Medulla oblongata (tissue), 1 donor: ENCODE results near the gene ITPKB.
"Not testable (repeated sequence)": the region's sequence is repeated elsewhere in the genome, so short reads cannot be mapped to it uniquely, and the experiment has no call there.

Experiments
- DNase-seq: peaks from one replicate; pipeline ENCODE4 v3.0.0-alpha.2; 2015; ENCODE audit errors: extremely low spot score

Gene ITPKB

GRCh38 chr1:226652613-226653012 is 86.5 kb downstream of the ITPKB start:
- no peak for DNase-seq

- no peak for DNase-seq
Observed at GRCh38 chr1:226651732-226652105, 87.4 kb downstream of the ITPKB start.

GRCh38 chr1:226651041-226651731 is 87.9 kb downstream of the ITPKB start:
- DNase-seq, result no peak

DNA sequence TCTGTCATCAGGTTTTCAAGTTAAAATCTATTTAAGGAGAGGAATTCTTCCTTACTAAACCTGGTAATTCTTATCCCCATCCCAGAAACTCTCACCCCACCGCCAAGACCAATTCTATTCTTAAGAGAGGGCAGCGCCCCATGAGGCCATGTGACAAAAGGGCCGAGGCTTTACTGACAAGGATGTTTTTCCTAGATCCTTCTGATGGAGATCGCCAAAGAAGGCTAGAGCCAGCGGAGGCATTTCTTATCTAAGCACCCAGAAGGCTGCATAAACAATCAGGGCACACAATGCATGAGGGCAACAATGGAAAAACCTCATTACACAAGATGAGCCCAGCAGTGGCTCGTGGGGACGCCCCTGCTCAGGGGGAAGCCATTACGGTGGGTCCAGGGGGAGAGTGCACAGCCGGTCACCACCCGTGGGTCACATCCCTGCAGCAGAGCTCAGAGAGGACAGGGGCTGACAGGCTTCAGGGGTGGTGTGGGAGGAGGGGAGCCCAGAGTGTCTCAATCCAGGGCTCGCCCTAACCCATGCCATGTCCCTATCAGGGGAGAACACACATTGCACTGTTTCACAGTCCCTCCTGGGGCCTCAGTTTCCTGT is 88.7 kb downstream of the ITPKB start:
- DNase-seq, result no peak

DNA sequence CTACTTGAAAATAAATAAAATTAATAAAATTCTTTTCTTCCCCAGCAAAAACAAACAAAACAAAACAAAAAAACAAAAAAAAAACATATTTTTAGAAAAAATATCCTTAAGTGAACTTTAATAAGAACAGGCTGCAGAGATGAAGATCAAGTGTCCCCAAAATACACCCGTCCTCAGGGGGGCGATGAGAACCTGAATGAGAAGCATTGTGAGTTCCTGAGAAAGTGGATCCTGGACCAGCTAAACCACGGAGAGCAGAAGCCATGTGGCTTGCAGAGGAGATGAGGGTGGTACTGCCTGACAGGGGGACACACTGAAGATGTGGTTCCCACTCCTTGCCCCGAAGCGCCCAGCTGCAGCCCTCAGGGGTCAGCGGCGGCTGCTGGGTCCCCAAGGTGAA is 89.3 kb downstream of the ITPKB start:
- no peak for DNase-seq

DNA sequence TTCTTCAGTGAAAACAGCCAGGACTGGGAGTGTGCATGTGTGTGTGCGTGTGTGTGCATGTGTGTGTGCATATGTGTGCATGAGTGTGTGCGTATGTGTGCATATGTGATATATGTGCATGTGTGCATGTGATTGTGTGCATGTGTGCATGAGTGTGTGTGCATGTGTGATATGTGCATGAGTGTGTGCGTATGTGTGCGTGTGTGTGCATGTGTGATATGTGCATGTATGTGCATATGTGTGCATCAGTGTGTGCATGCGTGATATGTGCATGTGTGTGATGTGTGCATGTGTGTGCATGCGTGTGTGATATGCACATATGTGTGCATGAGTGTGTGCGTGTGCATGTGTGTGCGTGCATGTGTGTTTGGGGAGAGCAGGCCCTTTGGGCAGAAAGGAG is 89.8 kb downstream of the ITPKB start:
- no peak for DNase-seq

DNA sequence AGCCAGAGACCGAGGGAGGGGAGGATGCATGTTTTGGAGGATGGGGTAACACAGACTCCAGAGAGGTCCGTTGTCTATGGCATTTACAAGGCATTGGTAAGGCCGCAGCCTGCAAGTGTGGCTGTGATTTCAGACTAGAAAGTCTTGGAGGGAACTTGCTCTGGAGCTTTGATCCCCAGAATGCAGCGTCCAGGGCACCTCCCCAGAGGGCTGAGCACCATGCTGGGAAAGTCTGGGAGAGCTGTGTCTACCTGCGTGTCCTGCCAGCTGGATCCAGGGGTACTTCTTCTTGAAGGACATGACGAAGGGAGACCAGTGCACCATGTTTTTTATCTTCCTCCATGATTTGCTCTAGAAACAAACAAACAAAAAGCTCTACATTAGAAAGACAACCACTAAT is 90.7 kb downstream of the ITPKB start:
- no peak for DNase-seq

GRCh38 chr1:226647719-226648118 is 91.4 kb downstream of the ITPKB start:
- DNase-seq, result no peak

DNA sequence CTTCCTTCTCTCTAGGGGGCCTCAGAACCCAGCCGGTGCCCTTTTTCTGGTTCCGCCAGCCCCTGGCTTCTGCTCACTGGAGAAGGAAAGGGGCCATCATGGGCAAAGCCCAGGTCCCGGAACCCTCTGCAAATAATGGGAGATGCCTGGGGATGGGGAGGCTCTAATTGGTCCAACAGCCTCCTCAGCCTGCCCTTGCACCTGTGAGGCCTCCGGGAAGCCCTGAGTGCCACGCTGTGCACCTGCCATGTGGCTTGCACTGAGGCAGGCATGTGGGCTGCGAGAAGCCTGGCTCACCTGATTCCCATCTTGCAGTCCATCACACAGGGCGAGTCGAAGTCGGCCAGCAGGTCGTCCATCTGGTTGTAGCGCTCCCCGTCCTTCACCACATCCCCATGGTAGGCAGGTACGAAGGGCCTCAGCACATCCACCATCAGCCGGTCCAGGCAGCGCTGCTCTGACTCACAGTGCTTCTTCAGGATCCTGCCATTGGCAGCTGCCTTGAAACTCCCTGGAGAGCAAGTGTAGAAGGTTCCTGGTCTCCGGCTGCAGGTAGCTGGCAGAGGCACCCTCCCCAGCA is 92.1 kb downstream of the ITPKB start:
- DNase-seq, result no peak

- DNase-seq, result no peak
Observed at GRCh38 chr1:226646026-226646869, 92.8 kb downstream of the ITPKB start.

- no peak for DNase-seq
Observed at GRCh38 chr1:226645279-226645976, 93.7 kb downstream of the ITPKB start.

- DNase-seq, result no peak
Observed at GRCh38 chr1:226644541-226645176, 94.4 kb downstream of the ITPKB start.

DNA sequence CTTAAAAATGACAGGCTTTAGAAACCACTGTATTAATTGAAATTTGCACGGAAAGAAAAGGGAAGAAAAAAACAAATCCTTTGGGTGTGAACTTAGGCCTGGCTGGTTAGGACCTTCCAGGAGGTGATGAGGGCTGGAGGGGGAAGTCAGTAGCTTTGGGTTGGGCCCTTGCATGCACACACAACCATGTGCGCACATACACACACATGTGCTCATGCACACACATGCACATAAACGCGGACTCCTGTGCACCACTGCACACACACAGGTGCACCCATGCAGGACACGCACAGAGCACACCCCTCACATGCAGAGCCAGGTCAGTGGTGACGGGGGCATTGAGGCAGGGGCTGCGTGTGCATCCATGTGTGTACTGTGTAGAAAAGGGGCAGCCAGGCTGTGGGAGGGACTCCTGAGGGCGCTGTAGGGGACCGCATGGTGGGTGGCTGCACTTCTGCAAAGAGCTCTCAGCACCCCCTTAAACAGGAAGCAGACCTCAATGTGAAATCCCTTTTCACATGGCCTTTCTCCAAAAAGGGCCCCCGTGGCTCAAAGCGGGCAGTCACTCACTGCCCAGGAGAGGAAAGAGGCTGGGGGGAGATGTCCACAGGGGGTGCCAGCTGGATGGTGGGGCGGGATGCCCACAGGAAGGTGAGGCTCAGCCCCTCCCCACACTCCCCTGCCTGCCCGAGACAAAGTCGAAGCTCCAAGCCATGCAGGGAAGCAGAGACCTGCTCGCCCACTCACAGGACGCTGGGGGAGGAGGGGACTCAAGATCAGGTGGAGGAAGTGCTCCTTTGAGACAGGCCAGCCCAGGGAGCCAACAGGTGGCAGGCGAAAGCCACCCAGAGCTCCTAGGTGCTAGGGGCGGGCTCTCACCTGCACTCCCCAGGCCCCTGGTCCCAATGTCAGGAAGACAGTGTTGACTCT is 95.2 kb downstream of the ITPKB start:
- no peak for DNase-seq

- DNase-seq, result no peak
Observed at GRCh38 chr1:226643177-226643576, 95.9 kb downstream of the ITPKB start.

DNA sequence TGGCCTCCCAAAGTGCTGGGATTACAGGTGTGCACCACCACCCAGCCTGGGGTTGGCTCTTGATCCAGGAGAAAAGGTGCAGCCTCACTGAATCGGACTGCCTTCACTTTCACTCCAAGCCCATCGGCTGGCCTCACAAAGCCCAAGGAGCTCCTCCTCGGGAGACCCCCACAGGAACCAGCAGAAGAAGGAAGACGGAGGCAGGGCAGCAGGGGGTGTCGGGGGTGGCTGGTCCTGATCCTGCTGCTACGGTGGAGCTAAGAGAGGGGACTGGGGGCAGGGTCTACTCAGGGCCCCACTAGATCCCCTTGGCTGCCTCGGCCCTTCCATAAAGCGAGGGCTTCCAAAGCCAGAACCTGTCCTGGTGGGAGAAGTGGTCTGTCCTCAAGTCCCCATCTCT is 96.7 kb downstream of the ITPKB start:
- no peak for DNase-seq

DNA sequence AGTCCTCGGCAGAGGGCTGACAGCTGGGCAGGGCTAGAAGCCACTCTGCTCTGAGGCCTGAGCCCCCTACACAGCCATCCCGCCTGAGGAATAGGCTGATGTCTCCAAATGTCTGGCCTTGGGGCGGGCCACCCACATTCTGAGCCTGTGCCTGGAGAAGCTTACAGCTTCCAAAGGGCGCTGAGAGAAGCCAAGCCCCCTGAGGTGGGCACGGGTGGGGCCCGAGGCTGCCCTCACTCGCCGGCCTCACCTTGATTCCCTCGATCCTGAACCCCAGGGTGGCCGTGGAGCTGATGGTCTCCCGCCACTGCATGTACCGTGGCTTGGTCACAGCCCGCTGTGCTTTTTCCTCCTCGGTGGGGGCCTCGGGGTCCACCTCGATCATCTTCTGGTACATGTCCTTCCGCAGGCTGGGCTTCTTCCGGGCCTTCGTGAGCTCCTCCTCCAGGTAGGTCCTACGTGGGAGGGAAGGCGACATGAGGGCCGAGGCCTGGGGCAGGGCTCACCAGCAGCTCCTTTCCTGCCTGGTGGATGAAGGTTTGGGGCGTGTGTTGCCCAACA is 97.3 kb downstream of the ITPKB start:
- no peak for DNase-seq

DNA sequence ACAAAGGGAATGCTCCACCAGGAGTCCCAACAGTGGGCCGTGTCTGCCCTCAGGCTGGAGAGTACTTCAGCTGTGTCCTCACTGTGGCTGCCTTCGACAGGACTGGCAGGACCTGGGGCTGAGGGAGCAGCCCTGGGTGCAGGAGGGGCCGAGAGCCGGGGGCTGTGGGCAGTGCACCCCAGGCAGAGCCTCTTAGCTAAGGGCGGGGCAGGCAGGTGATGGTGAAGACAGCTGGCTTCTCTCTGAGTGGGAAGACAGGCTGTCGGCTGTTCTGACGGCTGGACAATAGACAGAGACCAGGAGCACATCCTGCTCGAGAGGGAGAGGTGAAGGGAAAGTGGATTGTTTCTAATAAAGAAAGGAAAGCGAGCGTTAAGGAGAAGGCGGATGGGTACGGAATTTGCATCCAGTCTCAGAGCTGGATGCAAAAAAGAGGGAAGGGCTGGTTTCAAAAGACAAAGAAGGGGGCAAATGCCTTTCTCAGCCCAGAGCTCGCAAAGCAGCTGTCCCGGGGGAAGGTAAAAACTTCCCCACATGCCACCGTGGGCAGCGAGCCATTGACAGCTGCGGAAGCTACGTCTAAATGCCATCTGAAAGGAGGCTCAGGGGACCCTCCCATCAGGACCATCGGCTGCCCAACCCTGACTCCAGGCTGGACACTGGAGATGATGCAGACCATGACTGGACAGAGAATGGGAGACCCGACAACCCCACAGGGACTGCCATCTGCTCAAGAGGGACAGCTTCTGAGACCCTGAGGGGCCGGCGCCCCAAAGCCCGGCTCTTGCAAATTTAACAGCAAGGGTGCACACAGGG is 98.6 kb downstream of the ITPKB start:
- DNase-seq, result peak; percentile 7

GRCh38 chr1:226639631-226640061 is 99.4 kb downstream of the ITPKB start:
- no peak for DNase-seq

DNA sequence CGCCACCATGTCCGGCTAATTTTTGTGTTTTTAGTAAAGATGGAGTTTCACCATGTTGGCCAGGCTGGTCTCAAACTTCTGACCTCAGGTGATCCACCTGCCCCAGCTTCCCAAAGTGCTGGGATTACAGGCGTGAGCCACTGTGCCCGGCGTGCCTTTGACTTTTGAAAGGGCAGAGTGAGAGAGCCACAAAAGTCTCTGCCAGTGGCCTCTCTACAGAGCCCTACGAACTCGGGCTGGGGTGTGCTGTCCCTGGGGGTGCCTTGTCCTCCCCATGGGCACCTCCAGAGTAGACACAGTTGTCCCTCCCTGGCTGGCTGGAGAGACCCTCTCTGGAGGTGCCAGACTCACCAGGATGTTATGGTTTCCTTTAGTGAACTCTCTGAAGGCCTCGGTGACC is 99.9 kb downstream of the ITPKB start:
- not testable (repeated sequence) for DNase-seq
